Measurements from ENCODE around the gene PRDM1. TPM values are rescaled to one million over a fixed set of nuclear protein-coding genes. Genes with fewer than 3 reads are reported as not detected.

The PRDM1 gene
- total RNA-seq, 4 donors from 2014 or later = 7.0 to 20.8 (median 10.3) TPM

DNA sequence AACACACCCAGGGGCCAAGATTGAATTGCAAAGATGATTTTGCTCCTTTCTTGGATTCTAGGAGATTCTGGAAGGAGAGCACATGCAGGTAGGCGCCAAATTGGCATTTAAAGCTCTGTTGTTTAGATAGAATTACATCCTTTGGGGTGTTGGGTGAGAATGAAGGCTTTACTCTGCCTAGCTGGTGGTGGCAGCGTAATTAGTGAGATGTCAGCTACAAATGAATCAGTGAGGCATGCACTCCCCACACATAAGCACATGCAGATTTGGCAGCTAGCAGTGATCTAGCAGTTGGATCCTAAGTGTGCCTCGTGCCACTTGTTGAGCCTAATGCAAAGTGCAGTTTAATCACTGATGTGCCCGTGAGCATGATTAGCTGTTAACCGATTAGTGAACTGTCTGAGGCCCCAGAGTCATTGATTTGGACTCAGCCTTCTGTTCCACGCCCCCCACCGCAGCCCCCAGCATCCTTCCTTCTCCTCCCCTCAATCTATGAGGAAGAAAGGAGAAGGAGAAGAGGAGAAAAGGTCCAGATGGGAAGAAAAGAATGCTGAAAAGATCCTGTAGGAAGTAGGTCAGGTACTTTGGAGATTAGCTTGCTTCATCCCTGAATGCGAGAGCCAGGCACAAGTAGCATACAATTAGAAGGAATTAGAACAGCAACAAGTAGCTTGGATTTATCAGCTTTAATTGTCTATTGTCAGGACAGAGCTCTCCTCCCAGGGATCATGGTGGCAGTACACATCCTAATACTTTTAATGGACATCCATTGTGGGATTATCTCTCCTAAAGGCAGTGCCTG, 6.0 kb upstream of the PRDM1 start:
- TF ChIP-seq CTCF (IDR thresholded peaks at IDR 0.05) = no peak
- DNase-seq (ENCODE audit: low spot score) (no peak), ATAC-seq (ENCODE audit: low FRiP score) (no peak)

- no peak for TF ChIP-seq CTCF (IDR thresholded peaks at IDR 0.05)
- DNase-seq (ENCODE audit: low spot score) = no peak
- ATAC-seq (ENCODE audit: low FRiP score) = no peak
Observed at GRCh38 chr6:106080763-106081095, 5.4 kb upstream of the PRDM1 start.

DNA sequence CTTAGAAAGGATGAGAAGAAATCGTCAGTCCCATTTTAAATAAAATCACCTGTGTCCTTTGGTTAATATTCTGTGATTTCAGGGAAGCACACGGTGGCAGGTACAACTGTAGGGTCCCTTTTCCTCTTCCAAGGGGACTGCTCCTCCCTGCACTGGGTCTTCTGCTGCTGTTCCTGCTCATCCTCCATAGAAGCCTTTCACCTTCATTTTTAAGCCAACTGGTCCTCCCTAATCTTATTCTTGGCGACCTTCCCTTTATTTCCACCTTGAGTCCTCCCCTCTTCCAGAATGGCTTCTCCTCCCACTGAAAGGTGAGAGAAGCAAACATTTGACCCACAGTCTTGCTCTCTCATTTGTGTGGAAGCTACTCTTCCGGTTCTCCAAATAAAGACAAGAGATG, 4.4 kb upstream of the PRDM1 start:
- ATAC-seq (ENCODE audit: low FRiP score) (no peak), DNase-seq (ENCODE audit: low spot score) (no peak)
- TF ChIP-seq CTCF (IDR thresholded peaks at IDR 0.05) = no peak

DNA sequence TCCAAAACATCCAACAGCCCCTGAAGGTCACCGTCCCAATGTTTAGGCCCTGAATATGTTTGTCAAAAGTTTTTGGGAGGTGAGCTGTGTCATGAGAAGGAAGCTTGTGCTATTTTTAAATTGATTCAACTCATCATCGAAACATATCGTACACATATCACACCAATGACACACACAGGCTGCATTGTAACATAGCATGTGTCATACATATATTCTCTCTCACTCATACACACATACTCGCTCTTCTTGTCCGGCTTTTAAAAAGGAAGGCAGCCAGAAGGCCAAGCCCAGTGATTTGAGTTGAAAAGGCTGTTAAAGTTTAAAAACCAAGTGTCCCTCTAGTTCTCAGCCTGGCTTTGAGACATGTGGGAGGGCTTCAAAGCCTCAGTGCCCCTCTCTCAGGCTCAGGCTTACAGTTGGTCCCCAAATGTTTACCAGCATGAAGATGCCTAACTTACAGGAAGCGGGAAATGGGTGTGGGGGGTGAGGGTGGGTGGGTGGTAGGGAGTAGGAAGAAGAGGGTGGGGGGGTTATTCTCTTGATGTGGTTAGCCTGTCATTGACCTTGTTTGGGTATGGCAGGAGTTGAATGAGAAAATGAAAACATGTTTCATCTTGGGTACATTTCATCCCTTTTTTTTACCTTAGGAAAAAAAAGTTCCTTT, 3.3 kb upstream of the PRDM1 start:
- ATAC-seq (ENCODE audit: low FRiP score) = no peak
- DNase-seq (ENCODE audit: low spot score) = no peak
- no peak for TF ChIP-seq CTCF (IDR thresholded peaks at IDR 0.05)

GRCh38 chr6:106083618-106084017, 2.5 kb upstream of the PRDM1 start:
- ATAC-seq (ENCODE audit: low FRiP score) (no peak), DNase-seq (ENCODE audit: low spot score) (no peak)
- no peak for TF ChIP-seq CTCF (IDR thresholded peaks at IDR 0.05)

GRCh38 chr6:106084106-106084988, 1.8 kb upstream of the PRDM1 start:
- DNase-seq (ENCODE audit: low spot score) (no peak), ATAC-seq (ENCODE audit: low FRiP score) (no peak)
- no peak for TF ChIP-seq CTCF (IDR thresholded peaks at IDR 0.05)
